Upper lobe of left lung (tissue), 6 donors: ENCODE data around the gene DOHH. TPM values are rescaled to one million over a fixed set of nuclear protein-coding genes. Genes with fewer than 3 reads are reported as not detected.
"Not testable (repeated sequence)": the region's sequence is repeated elsewhere in the genome, so short reads cannot be mapped to it uniquely, and the experiment has no call there.

Source experiments
- ATAC-seq, 2 donors: fragments of 200-7000 bp; cut with Tn5 transposase; one replicate each; pipeline ENCODE4 v1.9.1; 2022; ENCODE audit warnings: mild to moderate bottlenecking in 2 of 2, moderate library complexity in 2 of 2; ENCODE audit not compliant: low FRiP score in 2 of 2
- DNase-seq, 2 donors: peaks; one replicate each; pipeline ENCODE4 v3.0.0-alpha.2; 2019 to 2020
- H3K27ac ChIP-seq, 4 donors: fragments of 200-600 bp; sonication (generic); one replicate each; pipeline ENCODE4 v1.5.1; 2016 to 2019
- H3K27me3 ChIP-seq, 4 donors: fragments of 200-600 bp; sonication (generic); one replicate each; pipeline ENCODE4 v1.5.1; 2017 to 2019
- H3K36me3 ChIP-seq, 4 donors: fragments of 200-600 bp; sonication (generic); one replicate each; pipeline ENCODE4 v1.5.1; 2016 to 2019
- H3K4me1 ChIP-seq, 4 donors: fragments of 200-600 bp; sonication (generic); one replicate each; pipeline ENCODE4 v1.5.1; 2018 to 2019
- H3K4me3 ChIP-seq, 4 donors: fragments of 200-600 bp; sonication (generic); one replicate each; pipeline ENCODE4 v1.5.1; 2017 to 2019; ENCODE audit warnings: mild to moderate bottlenecking in 2 of 4, moderate library complexity in 1 of 4
- H3K9me3 ChIP-seq, 4 donors: fragments of 200-600 bp; sonication (generic); one replicate each; pipeline ENCODE4 v1.5.1; 2018 to 2019
- CTCF ChIP-seq, 6 experiments: fragments of 450-650 bp in 4 of 6; fragments of 200-600 bp in 2 of 6; sonication (generic) in 2 of 6; IDR thresholded peaks; one replicate each; pipeline ENCODE4 v1.5.1; 2016 to 2019; ENCODE audit warnings: antibody characterized with exemption in 6 of 6
- EP300 ChIP-seq, 4 donors: sonication (generic); formaldehyde crosslinking; IDR thresholded peaks; one replicate each; pipeline ENCODE4 v1.5.1; 2017; ENCODE audit warnings: antibody characterized with exemption in 4 of 4, control low read depth in 2 of 4
- POLR2A ChIP-seq, 4 donors: fragments of 450-650 bp; IDR thresholded peaks; one replicate each; pipeline ENCODE4 v1.5.1; 2016 to 2017; ENCODE audit warnings: antibody characterized with exemption in 4 of 4, mild to moderate bottlenecking in 2 of 4
- POLR2AphosphoS5 ChIP-seq, 2 donors: sonication (generic); formaldehyde crosslinking; IDR thresholded peaks; one replicate each; pipeline ENCODE4 v1.5.1; 2017; ENCODE audit warnings: antibody characterized with exemption in 2 of 2
- WGBS, 2 donors: methylation state at CpG; one replicate each; pipeline ENCODE4 v1.1.5; 2017 to 2018; 5-methylcytosine and 5-hydroxymethylcytosine counted together
- total RNA-seq, 6 donors: library from RNA; depleted of rRNA in 4 of 6; stranded (reverse); fragments of >200 nt in 4 of 6; gene quantifications; one replicate each; pipeline versions ENCODE4 v1.1.0 to v1.2.1, GENCODE V29; 2016 to 2021
- donor health status: DM: no; HTN: no; CAD: no; lungs with moderate emphysema.
- donor health status: DM: no; HTN: yes; CAD: no; lungs with severe emphysema.

The DOHH gene
- total RNA-seq, 6 donors from 2014 or later = 13.3 to 26.8 (median 17.3) TPM

DNA sequence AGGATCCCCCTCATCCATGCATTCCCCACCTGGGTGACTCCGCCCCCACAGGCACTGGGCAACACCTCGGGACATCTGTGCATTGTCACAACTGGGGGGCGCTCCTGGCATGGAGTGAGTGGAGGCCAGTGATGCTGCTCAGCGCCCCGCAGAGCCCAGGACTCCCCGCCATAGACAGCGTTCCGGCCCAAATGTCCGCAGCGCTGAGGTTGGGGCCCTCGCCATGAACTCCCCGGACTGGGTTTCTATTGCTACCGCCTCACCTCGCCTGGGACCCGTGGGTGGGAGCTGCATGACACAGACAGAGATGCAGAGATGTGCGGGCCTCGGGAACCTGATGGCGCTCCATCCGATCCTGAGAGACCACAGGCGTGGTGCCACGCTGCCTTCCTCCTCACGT is 10.3 kb upstream of the DOHH start:
- Histone ChIP-seq H3K36me3 (peaks cover 0 to 21% (median 8%) of the 10 kb centered on the region in 4 donors), H3K27ac (no peak overlapping the region), H3K27me3 (no peaks in the 10 kb centered on the region), H3K9me3 (no peaks in the 10 kb centered on the region), H3K4me3 (no peak overlapping the region), H3K4me1 (peaks cover 11 to 37% (median 15%) of the 10 kb centered on the region in 4 donors)
- peak in 1 of 2 donors; percentile 66 for DNase-seq
- 91 to 94% methylated on average over 10 to 22 of the region's 22 CpGs for WGBS, 2 donors
- TF ChIP-seq CTCF (IDR thresholded peaks at IDR 0.05) = no peak
- TF ChIP-seq POLR2AphosphoS5 (IDR thresholded peaks at IDR 0.05) = no peak
- no peak for TF ChIP-seq EP300 (IDR thresholded peaks at IDR 0.05)
- TF ChIP-seq POLR2A (IDR thresholded peaks at IDR 0.05) = no peak
- ATAC-seq = no peak

- Histone ChIP-seq H3K4me1 (peaks cover 15 to 48% (median 19%) of the 10 kb centered on the region in 4 donors), H3K27ac (no peak overlapping the region), H3K27me3 (no peaks in the 10 kb centered on the region), H3K9me3 (no peaks in the 10 kb centered on the region), H3K36me3 (peaks cover 0 to 21% (median 8%) of the 10 kb centered on the region in 4 donors), H3K4me3 (no peak overlapping the region)
- TF ChIP-seq POLR2AphosphoS5 (IDR thresholded peaks at IDR 0.05) = no peak
- no peak for TF ChIP-seq CTCF (IDR thresholded peaks at IDR 0.05)
- no peak for TF ChIP-seq POLR2A (IDR thresholded peaks at IDR 0.05)
- no peak for TF ChIP-seq EP300 (IDR thresholded peaks at IDR 0.05)
- no peak for ATAC-seq
- 94% methylated on average over 11 to 13 of the region's 15 CpGs for WGBS, 2 donors
- peak in 1 of 2 donors; percentile 46 for DNase-seq
Observed at GRCh38 chr19:3509566-3509989, 9.1 kb upstream of the DOHH start.

DNA sequence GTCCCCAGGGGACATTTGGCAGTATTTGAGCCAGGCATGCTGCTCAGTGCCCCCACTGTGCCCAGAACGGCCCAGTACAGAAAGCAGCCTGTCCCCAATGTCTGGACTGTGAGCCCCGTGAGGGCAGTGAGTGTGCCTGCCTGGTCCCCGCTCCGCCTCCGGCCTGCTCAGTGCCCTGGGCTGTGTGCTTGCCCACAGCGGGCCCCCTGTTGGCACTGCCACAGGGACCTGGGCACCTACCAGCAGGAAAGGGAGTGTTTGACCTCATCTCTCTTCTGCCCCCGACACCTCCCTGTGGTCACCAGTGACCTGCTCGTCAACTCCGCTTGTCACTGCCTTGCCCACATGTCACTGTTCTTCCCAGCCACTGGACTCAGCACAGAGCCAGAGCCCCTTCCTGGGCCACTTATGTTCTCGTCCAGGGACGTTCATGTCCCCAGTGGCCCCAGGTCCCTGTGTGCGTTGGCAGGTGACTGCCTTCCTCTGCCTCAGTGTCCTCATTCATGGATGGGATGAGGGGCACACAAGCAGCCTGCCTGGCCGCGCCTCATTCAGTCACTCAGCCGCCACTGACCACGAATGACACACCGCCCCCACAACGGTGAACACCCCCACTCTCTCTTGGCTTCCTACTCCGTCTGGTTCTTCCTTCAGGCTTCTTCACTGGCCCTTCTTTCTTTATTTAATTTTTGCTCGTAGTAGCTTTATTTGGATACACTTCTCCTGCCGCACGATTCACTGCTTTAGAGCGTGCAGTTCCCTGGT is 8.5 kb upstream of the DOHH start:
- no peak for TF ChIP-seq POLR2AphosphoS5 (IDR thresholded peaks at IDR 0.05)
- TF ChIP-seq EP300 (IDR thresholded peaks at IDR 0.05) = no peak
- no peak for TF ChIP-seq POLR2A (IDR thresholded peaks at IDR 0.05)
- no peak for TF ChIP-seq CTCF (IDR thresholded peaks at IDR 0.05)
- H3K4me3 ChIP-seq = no peak overlapping the region
- WGBS, 2 donors = 88 to 90% methylated on average over 22 to 23 of the region's 23 CpGs
- H3K27ac ChIP-seq = no peak overlapping the region
- H3K4me1 ChIP-seq = peaks cover 15 to 49% (median 19%) of the 10 kb centered on the region in 4 donors
- DNase-seq = peak in 1 of 2 donors; percentile 74
- ATAC-seq = no peak
- peaks cover 0 to 21% (median 8%) of the 10 kb centered on the region in 4 donors for H3K36me3 ChIP-seq
- no peaks in the 10 kb centered on the region for H3K9me3 ChIP-seq
- no peaks in the 10 kb centered on the region for H3K27me3 ChIP-seq

GRCh38 chr19:3508121-3508661 is 7.7 kb upstream of the DOHH start:
- peak overlapping the region in 1 of 4 donors; percentile 86 for H3K4me3 ChIP-seq
- H3K36me3 ChIP-seq = peaks cover 0 to 21% (median 8%) of the 10 kb centered on the region in 4 donors
- peak in 1 of 2 donors; percentile 59 for DNase-seq
- H3K4me1 ChIP-seq = peaks cover 15 to 49% (median 19%) of the 10 kb centered on the region in 4 donors
- not testable (repeated sequence) for H3K27ac ChIP-seq, ATAC-seq, H3K9me3 ChIP-seq, H3K27me3 ChIP-seq
- 91 to 93% methylated on average over 18 of the region's 18 CpGs for WGBS, 2 donors

DNA sequence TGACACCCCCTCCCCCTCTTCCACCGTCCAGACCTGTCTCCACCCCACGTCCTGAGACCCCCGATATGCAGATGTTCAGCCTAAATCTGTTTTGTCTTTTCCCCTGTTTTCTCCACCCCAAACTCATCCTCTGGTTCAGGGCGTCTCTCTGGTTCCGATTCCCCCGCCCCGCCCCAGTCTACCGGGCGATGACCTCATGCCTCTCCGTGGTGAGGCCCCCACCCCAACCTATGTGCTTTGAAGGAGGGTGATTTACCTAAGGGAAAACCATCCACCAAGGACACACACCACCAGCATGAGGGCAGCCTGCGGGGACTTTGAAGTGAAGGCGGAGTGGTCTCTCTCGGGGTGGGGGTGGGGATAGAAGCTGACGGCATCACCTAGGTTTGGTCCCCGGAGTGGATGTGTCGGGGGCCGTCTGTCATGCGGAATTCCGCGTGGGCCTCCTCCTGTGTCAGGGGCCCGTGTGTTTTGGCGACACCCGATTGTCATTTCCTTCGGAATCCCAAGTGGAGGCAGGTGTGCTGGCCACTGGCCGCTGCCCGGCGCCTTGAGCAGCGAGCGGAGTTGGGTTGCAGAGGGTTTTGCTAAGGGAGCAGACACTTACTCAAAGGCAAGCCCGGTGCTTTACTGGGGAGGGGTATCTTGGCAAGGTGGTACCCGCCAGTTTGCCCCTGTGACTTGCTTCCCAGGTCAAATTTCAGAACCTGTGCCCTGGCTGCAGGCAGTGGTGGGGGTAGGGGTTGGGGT is 7.1 kb upstream of the DOHH start:
- ATAC-seq = no peak
- Histone ChIP-seq H3K27me3 (no peaks in the 10 kb centered on the region), H3K9me3 (no peaks in the 10 kb centered on the region), H3K4me1 (peaks cover 15 to 43% (median 19%) of the 10 kb centered on the region in 4 donors), H3K4me3 (peak overlapping the region; percentile 86 to 100 (median 98)), H3K27ac (peak overlapping the region; percentile 86 to 96 (median 88)), H3K36me3 (peaks cover 0 to 21% (median 8%) of the 10 kb centered on the region in 4 donors)
- 41 to 51% methylated on average over 27 to 28 of the region's 31 CpGs for WGBS, 2 donors
- peak in 1 of 2 donors; percentile 77 for DNase-seq
- TF ChIP-seq POLR2AphosphoS5 (IDR thresholded peaks at IDR 0.05) = no peak
- no peak for TF ChIP-seq EP300 (IDR thresholded peaks at IDR 0.05)
- no peak for TF ChIP-seq POLR2A (IDR thresholded peaks at IDR 0.05)
- TF ChIP-seq CTCF (IDR thresholded peaks at IDR 0.05) = no peak
